Measurements from ENCODE around the gene CEP112. TPM values are rescaled to one million over a fixed set of nuclear protein-coding genes. Genes with fewer than 3 reads are reported as not detected.

CEP112 gene
- total and polyA plus RNA-seq, 2 of the 4 experiments (the other 2 are of a cell fraction) = 2.5 to 5.6 TPM

GRCh38 chr17:66214884-66215528 is 23.1 kb upstream of the CEP112 start:
- H2AFZ ChIP-seq (replicated peaks; ENCODE audit: low read length, poor library complexity) = no peak overlapping the region
- WGBS, 2 experiments (ENCODE audit: extremely low coverage in 2 of 2, insufficient read length in 1 of 2) = 80% methylated on average over 2 of the region's 5 CpGs; no CpG with 5 or more reads in 1 of the 2 experiments
- in situ Hi-C loops (cut with MboI; ENCODE audit: low sequenced_read_pairs) (no loop called here), dilution Hi-C loops (cut with HindIII; ENCODE audit: low sequenced_read_pairs, unreplicated experiment) (no loop called here), intact Hi-C loops (cut with micrococcal nuclease) (no loop called here)
- no peak overlapping the region for H2AK9ac ChIP-seq (replicated peaks; ENCODE audit: low read depth, low read length, poor library complexity)
- no peaks in the 10 kb centered on the region for H3K9me3 ChIP-seq (ENCODE audit: control insufficient read depth, insufficient read depth, low read length)
- H3K4me2 ChIP-seq (ENCODE audit: low read depth, low read length) = no peak overlapping the region
- no peak overlapping the region for H2AK5ac ChIP-seq (ENCODE audit: low read depth, low read length)
- no peaks in the 10 kb centered on the region for H3K36me3 ChIP-seq (ENCODE audit: control insufficient read depth, insufficient read depth, low read length)
- POLR2A ChIA-PET (ENCODE audit: unreplicated experiment) = no interaction called here
- no peak overlapping the region for H3K4me3 ChIP-seq (ENCODE audit: insufficient read depth, low read depth, low read length)
- BruUV-seq (replicated peaks) = no TSS peak
- no peaks in the 10 kb centered on the region for H3K4me1 ChIP-seq (ENCODE audit: control insufficient read depth, insufficient read depth, low read length)
- H3K14ac ChIP-seq (replicated peaks; ENCODE audit: low read depth, low read length) = no peak overlapping the region
- H2BK20ac ChIP-seq (ENCODE audit: low read depth, low read length) = no peak overlapping the region
- CTCF ChIA-PET = no interaction called here
- H2BK5ac ChIP-seq (ENCODE audit: low read depth, low read length, poor library complexity, severe bottlenecking) = no peak overlapping the region
- no peak overlapping the region for H4K91ac ChIP-seq (ENCODE audit: insufficient read depth, low read depth, low read length)
- H3K27me3 ChIP-seq (ENCODE audit: control insufficient read depth, insufficient read depth, low read length) = peaks cover 21% of the 10 kb centered on the region
- no peaks in the 10 kb centered on the region for H3K79me1 ChIP-seq (ENCODE audit: low read depth in 1 of 2, low read length in 2 of 2)
- TF ChIP-seq, protein P1, sequence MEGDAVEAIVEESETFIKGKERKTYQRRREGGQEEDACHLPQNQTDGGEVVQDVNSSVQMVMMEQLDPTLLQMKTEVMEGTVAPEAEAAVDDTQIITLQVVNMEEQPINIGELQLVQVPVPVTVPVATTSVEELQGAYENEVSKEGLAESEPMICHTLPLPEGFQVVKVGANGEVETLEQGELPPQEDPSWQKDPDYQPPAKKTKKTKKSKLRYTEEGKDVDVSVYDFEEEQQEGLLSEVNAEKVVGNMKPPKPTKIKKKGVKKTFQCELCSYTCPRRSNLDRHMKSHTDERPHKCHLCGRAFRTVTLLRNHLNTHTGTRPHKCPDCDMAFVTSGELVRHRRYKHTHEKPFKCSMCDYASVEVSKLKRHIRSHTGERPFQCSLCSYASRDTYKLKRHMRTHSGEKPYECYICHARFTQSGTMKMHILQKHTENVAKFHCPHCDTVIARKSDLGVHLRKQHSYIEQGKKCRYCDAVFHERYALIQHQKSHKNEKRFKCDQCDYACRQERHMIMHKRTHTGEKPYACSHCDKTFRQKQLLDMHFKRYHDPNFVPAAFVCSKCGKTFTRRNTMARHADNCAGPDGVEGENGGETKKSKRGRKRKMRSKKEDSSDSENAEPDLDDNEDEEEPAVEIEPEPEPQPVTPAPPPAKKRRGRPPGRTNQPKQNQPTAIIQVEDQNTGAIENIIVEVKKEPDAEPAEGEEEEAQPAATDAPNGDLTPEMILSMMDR (conservative IDR thresholded peaks at IDR 0.05; ENCODE audit: low read depth, low read length) = no peak
- no peak for TF ChIP-seq SMC3 (IDR thresholded peaks at IDR 0.05; ENCODE audit: low read depth, low read length)
- no peak for TF ChIP-seq POLR2A (IDR thresholded peaks at IDR 0.05; ENCODE audit: low read depth, low read length)
- no peak for TF ChIP-seq MAZ (IDR thresholded peaks at IDR 0.05; ENCODE audit: borderline replicate concordance, low read depth, low read length)
- no peak for TF ChIP-seq RCOR1 (IDR thresholded peaks at IDR 0.05; ENCODE audit: insufficient replicate concordance, low read length)
- TF ChIP-seq RAD21 (IDR thresholded peaks at IDR 0.05; ENCODE audit: low read length) = no peak
- TF ChIP-seq BHLHE40 (IDR thresholded peaks at IDR 0.05; ENCODE audit: low read depth, low read length) = no peak
- TF ChIP-seq ELK1 (IDR thresholded peaks at IDR 0.05; ENCODE audit: borderline replicate concordance, low read depth, low read length) = no peak
- no peak for TF ChIP-seq FOS (IDR thresholded peaks at IDR 0.05; ENCODE audit: low read depth, low read length)
- TF ChIP-seq MXI1 (IDR thresholded peaks at IDR 0.05; ENCODE audit: borderline replicate concordance, low read depth, low read length) = no peak
- no peak for TF ChIP-seq NFE2L2 (IDR thresholded peaks at IDR 0.05; ENCODE audit: low read depth, low read length)
- no peak for TF ChIP-seq CEBPB (IDR thresholded peaks at IDR 0.05; ENCODE audit: low read depth, low read length)
- no peaks in the 10 kb centered on the region for H4K20me1 ChIP-seq (ENCODE audit: insufficient read depth, low read length)
- H3K4ac ChIP-seq (ENCODE audit: low read depth, low read length) = no peak overlapping the region
- no peaks in the 10 kb centered on the region for H3K9me1 ChIP-seq (ENCODE audit: insufficient read depth, low read length)
- no peak for DNase-seq
- no peak overlapping the region for H2BK120ac ChIP-seq (ENCODE audit: low read depth, low read length)
- H3K9ac ChIP-seq (ENCODE audit: low read depth, low read length) = no peak overlapping the region
- no peak overlapping the region for H3K18ac ChIP-seq (ENCODE audit: low read depth, low read length)
- H3K56ac ChIP-seq (ENCODE audit: extremely low read depth, insufficient read depth, low read length) = no peak overlapping the region
- ATAC-seq (ENCODE audit: low read depth) = no peak
- no peak overlapping the region for H4K5ac ChIP-seq (ENCODE audit: low read depth, low read length)
- no peak overlapping the region for H2BK15ac ChIP-seq (ENCODE audit: low read depth, low read length)
- no peak overlapping the region for H3K23ac ChIP-seq (ENCODE audit: low read depth, low read length)
- H3K27ac ChIP-seq (ENCODE audit: insufficient read depth, low read length) = no peak overlapping the region
- H4K8ac ChIP-seq (ENCODE audit: low read depth in 2 of 2, low read length in 2 of 2) = no peak overlapping the region

All from IMR-90 (cell line).